Right lobe of liver (tissue), 6 donors: ENCODE measurements around the gene AGAP2. TPM values are rescaled to one million over a fixed set of nuclear protein-coding genes. Genes with fewer than 3 reads are reported as not detected.
A peak's percentile ranks its signal among the peaks of the same experiment; 100 is the strongest.

Experiments used
- ATAC-seq, 4 donors: fragments of 200-7000 bp; cut with Tn5 transposase; one replicate each; pipeline ENCODE4 v1.9.1; 2020; ENCODE audit warnings: mild to moderate bottlenecking in 4 of 4, moderate library complexity in 4 of 4
- DNase-seq, 3 donors: peaks; one replicate each; pipeline ENCODE4 v3.0.0-alpha.2; 2020
- H3K27ac ChIP-seq, 3 donors: fragments of 200-600 bp; one replicate each; pipeline ENCODE4 v1.8.0; 2022
- H3K27me3 ChIP-seq, 2 donors: fragments of 200-600 bp; one replicate each; pipeline ENCODE4 v1.8.0; 2022
- H3K36me3 ChIP-seq, 4 donors: fragments of 200-600 bp; sonication (generic) in 1 of 4; one replicate each; pipeline versions ENCODE4 v1.5.1 to v1.8.0; 2017 to 2022; ENCODE audit warnings: control low read depth in 1 of 4
- H3K4me1 ChIP-seq, 4 donors: fragments of 200-600 bp; sonication (generic) in 1 of 4; one replicate each; pipeline versions ENCODE4 v1.5.1 to v1.8.0; 2017 to 2022; ENCODE audit warnings: control low read depth in 1 of 4
- H3K4me3 ChIP-seq, 3 donors: fragments of 200-600 bp; one replicate each; pipeline ENCODE4 v1.8.0; 2022
- H3K9me3 ChIP-seq, 4 donors: fragments of 200-600 bp; sonication (generic) in 1 of 4; one replicate each; pipeline versions ENCODE4 v1.5.1 to v1.8.0; 2017 to 2022; ENCODE audit warnings: control low read depth in 1 of 4
- POLR2A ChIP-seq: fragments of 450-650 bp; IDR thresholded peaks from one replicate; pipeline ENCODE4 v1.6.1; 2017; ENCODE audit warnings: antibody characterized with exemption, mild to moderate bottlenecking
- WGBS: methylation state at CpG from one replicate; pipeline ENCODE4 v1.1.6; 2018; ENCODE audit warnings: low coverage, low lambda C conversion rate; ENCODE audit not compliant: insufficient coverage; ENCODE audit errors: missing lambda C conversion rate; 5-methylcytosine and 5-hydroxymethylcytosine counted together
- intact Hi-C, 2 donors: fragments of 100-400 bp; cut with DNase I; formaldehyde crosslinking; loops; one replicate each; pipeline versions ENCODE4 v1.11.2 to v1.14.1; 2022
- total RNA-seq, 6 experiments: library from RNA; depleted of rRNA in 2 of 6; stranded (reverse); fragments of >200 nt in 2 of 6; fragmentation: NEBNext Ultra II Directional in 3 of 6; extraction: Animal tissue kit (Norgen Biotek cat#: 25700) in 3 of 6; gene quantifications; one replicate each; pipeline versions ENCODE4 v1.1.0 to v1.2.4, GENCODE V29; 2016 to 2023
- TF ChIP-seq, protein P1 (sequence below), 4 donors: fragments of 200-600 bp in 3 of 4; fragments of 450-650 bp in 1 of 4; IDR thresholded peaks; one replicate each; pipeline versions ENCODE4 v1.5.1 to v1.8.0; 2016 to 2022; ENCODE audit warnings: antibody characterized with exemption in 4 of 4, mild to moderate bottlenecking in 2 of 4
- donor health status: DM: no; HTN: yes; CAD: no.
- donor health status: DM: no; HTN: no; CAD: no.
- donor health status: DM: no; HTN: no; CAD: no.
- donor health status: DM: no; HTN: yes; CAD: no.
- donor health status: DM: no; HTN: yes; CAD: no.

Gene AGAP2
- total RNA-seq, 6 experiments from 2014 or later, result 0.26 to 0.87 (median 0.57) TPM

DNA sequence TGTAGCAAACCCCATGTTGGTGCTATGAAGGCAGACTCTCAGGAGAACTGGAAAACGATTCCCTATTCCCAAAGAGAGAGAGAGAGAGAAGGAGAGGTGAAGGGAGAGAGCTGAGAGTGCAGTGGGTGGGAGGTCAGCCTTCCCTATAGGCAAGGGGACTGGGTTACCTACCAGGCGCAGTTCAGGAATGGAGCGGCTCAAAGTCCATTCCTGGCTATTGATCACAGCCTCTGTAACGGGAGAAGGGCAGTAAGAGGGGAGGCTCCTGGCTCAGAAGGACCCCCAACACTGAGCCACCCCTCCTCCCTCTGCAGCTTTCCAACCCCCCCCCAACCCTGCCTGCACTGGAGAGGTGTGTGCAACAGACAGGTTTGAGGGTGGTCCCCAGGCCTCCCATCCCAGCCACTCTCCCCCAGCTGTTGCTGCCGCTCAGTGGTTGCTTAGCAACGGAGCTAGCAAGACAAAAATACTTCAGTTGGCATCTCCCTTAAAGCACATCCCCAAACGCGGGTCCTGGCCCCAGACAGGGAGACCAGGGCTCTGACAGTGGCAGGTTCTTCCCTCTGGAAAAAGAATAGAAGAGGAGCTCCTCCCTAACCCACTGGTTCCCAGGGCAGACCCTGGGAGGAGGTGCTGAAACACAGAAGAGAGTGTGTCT lies 3.2 kb downstream of the AGAP2 start:
- no peak overlapping the region for H3K4me3 ChIP-seq
- H3K9me3 ChIP-seq, result no peaks in the 10 kb centered on the region
- no peak for DNase-seq
- peak; percentile 27 to 75 (median 46) for ATAC-seq
- no peak overlapping the region for H3K27ac ChIP-seq
- intact Hi-C loops, result no loop called here
- no peak for TF ChIP-seq POLR2A
- TF ChIP-seq, protein P1, sequence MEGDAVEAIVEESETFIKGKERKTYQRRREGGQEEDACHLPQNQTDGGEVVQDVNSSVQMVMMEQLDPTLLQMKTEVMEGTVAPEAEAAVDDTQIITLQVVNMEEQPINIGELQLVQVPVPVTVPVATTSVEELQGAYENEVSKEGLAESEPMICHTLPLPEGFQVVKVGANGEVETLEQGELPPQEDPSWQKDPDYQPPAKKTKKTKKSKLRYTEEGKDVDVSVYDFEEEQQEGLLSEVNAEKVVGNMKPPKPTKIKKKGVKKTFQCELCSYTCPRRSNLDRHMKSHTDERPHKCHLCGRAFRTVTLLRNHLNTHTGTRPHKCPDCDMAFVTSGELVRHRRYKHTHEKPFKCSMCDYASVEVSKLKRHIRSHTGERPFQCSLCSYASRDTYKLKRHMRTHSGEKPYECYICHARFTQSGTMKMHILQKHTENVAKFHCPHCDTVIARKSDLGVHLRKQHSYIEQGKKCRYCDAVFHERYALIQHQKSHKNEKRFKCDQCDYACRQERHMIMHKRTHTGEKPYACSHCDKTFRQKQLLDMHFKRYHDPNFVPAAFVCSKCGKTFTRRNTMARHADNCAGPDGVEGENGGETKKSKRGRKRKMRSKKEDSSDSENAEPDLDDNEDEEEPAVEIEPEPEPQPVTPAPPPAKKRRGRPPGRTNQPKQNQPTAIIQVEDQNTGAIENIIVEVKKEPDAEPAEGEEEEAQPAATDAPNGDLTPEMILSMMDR (IDR thresholded peaks at IDR 0.05), result no peak
- WGBS, result 9% methylated on average over 4 of the region's 8 CpGs
- no peaks in the 10 kb centered on the region for H3K36me3 ChIP-seq
- peaks cover 0 to 26% of the 10 kb centered on the region in 2 donors for H3K27me3 ChIP-seq
- H3K4me1 ChIP-seq, result peaks cover 0 to 18% (median 6%) of the 10 kb centered on the region in 4 donors

DNA sequence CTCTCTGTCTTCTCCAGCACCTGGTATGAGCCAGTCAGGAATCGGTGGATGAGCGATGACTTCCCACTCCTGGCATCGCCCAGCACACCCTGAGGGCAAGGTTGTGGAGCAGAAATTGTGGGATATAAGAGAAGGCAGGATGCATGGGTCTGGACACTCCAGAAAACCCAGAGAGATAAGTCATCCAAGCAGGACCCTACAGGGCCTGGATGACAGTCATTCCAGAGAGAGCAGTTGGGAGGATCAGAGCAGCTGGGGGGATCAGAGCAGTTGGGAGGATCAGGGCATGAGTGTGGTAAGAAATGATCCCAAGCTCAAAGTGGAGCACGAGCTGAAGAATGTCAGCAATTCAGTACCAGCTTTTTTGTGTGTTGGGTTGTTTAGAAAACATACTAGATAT lies 4.0 kb downstream of the AGAP2 start:
- DNase-seq, result no peak

DNA sequence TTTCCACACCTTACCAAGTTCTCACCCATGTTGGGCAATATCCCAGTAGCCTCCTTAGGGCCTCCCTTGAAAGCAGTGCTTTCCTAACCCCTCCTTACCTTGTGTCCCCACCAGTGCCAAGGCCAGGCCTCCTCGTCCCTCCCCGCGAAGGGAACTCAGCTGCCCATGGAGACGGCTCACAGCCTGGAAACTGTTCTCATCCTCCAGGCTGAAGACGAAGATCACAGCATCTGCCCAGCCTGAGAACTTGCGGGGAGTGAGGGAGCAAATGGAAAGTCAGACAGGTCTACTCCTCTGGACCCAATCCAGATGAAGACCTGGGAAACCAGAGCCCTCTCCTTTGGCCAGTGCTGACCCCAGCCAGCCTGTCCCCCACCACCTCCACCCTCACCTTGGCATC lies 4.6 kb downstream of the AGAP2 start:
- H3K36me3 ChIP-seq, result no peaks in the 10 kb centered on the region
- intact Hi-C loops, result no loop called here
- H3K4me1 ChIP-seq, result peaks cover 0 to 18% (median 6%) of the 10 kb centered on the region in 4 donors
- no peak overlapping the region for H3K27ac ChIP-seq
- WGBS, result 100% methylated on average over 2 of the region's 6 CpGs
- no peaks in the 10 kb centered on the region for H3K9me3 ChIP-seq
- ATAC-seq (no peak), DNase-seq (no peak)
- no peak overlapping the region for H3K4me3 ChIP-seq
- TF ChIP-seq, protein P1 (IDR thresholded peaks at IDR 0.05), result no peak
- TF ChIP-seq POLR2A, result no peak
- H3K27me3 ChIP-seq, result peaks cover 0 to 26% of the 10 kb centered on the region in 2 donors

More for the DNA sequence above, 4.0 kb downstream of the AGAP2 start:
- Histone ChIP-seq H3K9me3 (no peaks in the 10 kb centered on the region), H3K27me3 (peaks cover 0 to 26% of the 10 kb centered on the region in 2 donors), H3K27ac (no peak overlapping the region), H3K4me1 (peaks cover 0 to 18% (median 6%) of the 10 kb centered on the region in 4 donors), H3K4me3 (no peak overlapping the region), H3K36me3 (no peaks in the 10 kb centered on the region)
- ATAC-seq, result no peak
- intact Hi-C loops, result no loop called here
- 67% methylated on average over 2 of the region's 4 CpGs for WGBS
- no peak for TF ChIP-seq POLR2A
- TF ChIP-seq, protein P1 (IDR thresholded peaks at IDR 0.05), result no peak

DNA sequence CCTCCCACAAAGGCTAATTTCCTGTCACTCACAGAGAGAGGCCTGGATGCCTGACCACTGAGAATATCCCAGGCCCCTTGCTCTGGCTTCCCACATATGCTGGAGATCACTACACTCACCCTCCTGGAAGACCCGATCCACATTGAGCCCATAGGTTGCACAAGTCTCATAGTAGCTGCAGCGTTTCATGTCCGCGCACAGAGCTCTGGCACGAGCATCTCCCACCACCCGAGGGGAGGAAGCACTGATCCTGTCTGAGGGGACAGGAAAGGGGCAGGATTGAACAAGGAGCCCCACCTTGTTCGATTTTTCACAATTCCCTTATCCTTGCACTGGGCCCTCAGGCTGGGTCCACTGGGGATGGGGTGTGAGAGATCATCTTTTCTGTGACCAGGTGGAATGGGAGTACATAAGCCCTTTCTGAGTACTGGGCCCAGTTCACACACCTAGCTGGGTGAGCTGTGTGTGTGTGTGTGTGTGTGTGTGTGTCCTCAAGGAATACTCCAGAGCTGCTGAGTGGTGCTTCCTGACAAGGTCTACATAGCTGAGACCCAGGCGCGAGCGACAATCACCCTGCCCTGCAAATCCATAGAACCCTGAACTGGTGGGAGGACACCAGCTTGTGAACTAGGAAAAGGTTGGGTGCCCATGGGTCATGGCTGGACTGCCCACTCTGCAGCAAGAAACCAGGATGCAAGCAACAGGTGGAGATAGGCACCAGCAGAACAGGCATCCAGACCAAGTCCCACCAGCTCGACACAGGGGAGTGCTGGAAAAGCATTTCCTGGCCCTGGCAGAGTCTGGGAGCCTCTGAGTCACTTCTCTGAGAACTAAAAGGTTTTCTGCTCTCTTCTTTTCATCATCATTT lies 5.6 kb downstream of the AGAP2 start:
- ATAC-seq (no peak), DNase-seq (no peak)
- peaks cover 0 to 14% (median 5%) of the 10 kb centered on the region in 4 donors for H3K4me1 ChIP-seq
- no peaks in the 10 kb centered on the region for H3K9me3 ChIP-seq
- TF ChIP-seq POLR2A, result no peak
- peaks cover 0 to 22% of the 10 kb centered on the region in 2 donors for H3K27me3 ChIP-seq
- H3K4me3 ChIP-seq, result no peak overlapping the region
- H3K36me3 ChIP-seq, result no peaks in the 10 kb centered on the region
- WGBS, result 71% methylated on average over 4 of the region's 11 CpGs
- intact Hi-C loops, result no loop called here
- no peak overlapping the region for H3K27ac ChIP-seq

DNA sequence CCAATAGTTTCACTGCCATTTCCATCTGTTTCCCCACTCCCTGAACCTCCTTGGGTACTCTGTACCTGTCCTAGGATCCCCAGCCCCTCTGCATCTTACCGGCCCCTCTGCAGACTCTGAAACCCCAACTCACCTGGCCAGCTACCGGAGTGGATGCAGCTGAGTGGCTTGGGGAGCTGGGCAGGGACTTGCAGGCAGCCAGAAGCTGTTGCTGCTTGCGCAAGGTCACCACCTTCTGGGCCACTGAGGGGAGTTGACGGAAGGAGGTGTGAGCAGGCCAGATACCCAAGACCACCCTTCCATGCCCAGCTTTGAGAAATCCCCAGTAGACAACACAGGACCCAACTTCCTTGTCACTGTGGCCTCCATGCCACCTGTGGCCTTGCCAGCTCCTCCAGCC lies 6.3 kb downstream of the AGAP2 start:
- TF ChIP-seq, protein P1 (IDR thresholded peaks at IDR 0.05), result no peak
- no peak for TF ChIP-seq POLR2A
- intact Hi-C loops, result no loop called here
- no peaks in the 10 kb centered on the region for H3K36me3 ChIP-seq

More for the DNA sequence above, 6.3 kb downstream of the AGAP2 start:
- Histone ChIP-seq H3K27me3 (peaks cover 0 to 15% of the 10 kb centered on the region in 2 donors), H3K27ac (no peak overlapping the region), H3K4me3 (no peak overlapping the region), H3K4me1 (peaks cover 0 to 7% (median 2%) of the 10 kb centered on the region in 4 donors), H3K9me3 (no peaks in the 10 kb centered on the region)
- DNase-seq, result no peak
- no peak for ATAC-seq
- WGBS, result 80% methylated on average over 2 of the region's 4 CpGs
